ENCODE results near the gene TEX19. TPM values are rescaled to one million over a fixed set of nuclear protein-coding genes. Genes with fewer than 3 reads are reported as not detected.

The TEX19 gene
- total and polyA plus RNA-seq, 2 of the 4 experiments (the other 2 are of a cell fraction): under 0.01 to 0.03 TPM

- Histone ChIP-seq H3K4ac (ENCODE audit: low read depth, low read length) (no peak overlapping the region), H3K4me3 (ENCODE audit: insufficient read depth, low read depth, low read length) (no peak overlapping the region), H3K9me3 (ENCODE audit: control insufficient read depth, insufficient read depth, low read length) (no peaks in the 10 kb centered on the region), H3K18ac (ENCODE audit: low read depth, low read length) (no peak overlapping the region), H2AFZ (replicated peaks; ENCODE audit: low read length, poor library complexity) (no peak overlapping the region), H3K4me2 (ENCODE audit: low read depth, low read length) (no peak overlapping the region), H3K79me1 (ENCODE audit: low read depth in 1 of 2, low read length in 2 of 2) (no peaks in the 10 kb centered on the region), H3K23ac (ENCODE audit: low read depth, low read length) (no peak overlapping the region), H2BK15ac (ENCODE audit: low read depth, low read length) (no peak overlapping the region), H3K36me3 (ENCODE audit: control insufficient read depth, insufficient read depth, low read length) (no peaks in the 10 kb centered on the region), H4K20me1 (ENCODE audit: insufficient read depth, low read length) (no peaks in the 10 kb centered on the region; the same call in 1 of the 2 replicates), H2AK9ac (replicated peaks; ENCODE audit: low read depth, low read length, poor library complexity) (no peak overlapping the region), H2BK20ac (ENCODE audit: low read depth, low read length) (no peak overlapping the region), H3K56ac (ENCODE audit: extremely low read depth, insufficient read depth, low read length) (no peak overlapping the region), H4K8ac (ENCODE audit: low read depth in 2 of 2, low read length in 2 of 2) (no peak overlapping the region), H4K5ac (ENCODE audit: low read depth, low read length) (no peak overlapping the region), H2AK5ac (ENCODE audit: low read depth, low read length) (no peak overlapping the region), H3K27me3 (ENCODE audit: control insufficient read depth, insufficient read depth, low read length) (peaks cover 47% of the 10 kb centered on the region), H4K91ac (ENCODE audit: insufficient read depth, low read depth, low read length) (no peak overlapping the region), H3K9me1 (ENCODE audit: insufficient read depth, low read length) (peaks cover 4% of the 10 kb centered on the region; the same call in 1 of the 2 replicates), H3K27ac (ENCODE audit: insufficient read depth, low read length) (no peak overlapping the region), H3K4me1 (ENCODE audit: control insufficient read depth, insufficient read depth, low read length) (peaks cover 4% of the 10 kb centered on the region), H2BK120ac (ENCODE audit: low read depth, low read length) (no peak overlapping the region), H3K9ac (ENCODE audit: low read depth, low read length) (no peak overlapping the region), H2BK5ac (ENCODE audit: low read depth, low read length, poor library complexity, severe bottlenecking) (no peak overlapping the region), H3K14ac (replicated peaks; ENCODE audit: low read depth, low read length) (no peak overlapping the region)
- WGBS, 2 experiments (ENCODE audit: extremely low coverage in 2 of 2, insufficient read length in 1 of 2): 74% methylated on average over 8 of the region's 22 CpGs; no CpG with 5 or more reads in 1 of the 2 experiments
- DNase-seq (no peak), ATAC-seq (ENCODE audit: low read depth) (no peak)
- dilution Hi-C loops (cut with HindIII; ENCODE audit: low sequenced_read_pairs, unreplicated experiment) (no loop called here), intact Hi-C loops (cut with micrococcal nuclease) (no loop called here), in situ Hi-C loops (cut with MboI; ENCODE audit: low sequenced_read_pairs) (no loop called here)
- CTCF ChIA-PET: no interaction called here
- TF ChIP-seq RAD21 (IDR thresholded peaks at IDR 0.05; ENCODE audit: low read length) (no peak), RCOR1 (IDR thresholded peaks at IDR 0.05; ENCODE audit: insufficient replicate concordance, low read length) (no peak), MAFK (IDR thresholded peaks at IDR 0.05; ENCODE audit: low read depth, low read length) (no peak), ELK1 (IDR thresholded peaks at IDR 0.05; ENCODE audit: borderline replicate concordance, low read depth, low read length) (no peak), NFE2L2 (IDR thresholded peaks at IDR 0.05; ENCODE audit: low read depth, low read length) (no peak), CHD1 (IDR thresholded peaks at IDR 0.05; ENCODE audit: low read depth, low read length) (no peak), FOS (IDR thresholded peaks at IDR 0.05; ENCODE audit: low read depth, low read length) (no peak), BHLHE40 (IDR thresholded peaks at IDR 0.05; ENCODE audit: low read depth, low read length) (no peak), USF2 (IDR thresholded peaks at IDR 0.05; ENCODE audit: low read depth, low read length) (no peak), MAZ (IDR thresholded peaks at IDR 0.05; ENCODE audit: borderline replicate concordance, low read depth, low read length) (no peak), MXI1 (IDR thresholded peaks at IDR 0.05; ENCODE audit: borderline replicate concordance, low read depth, low read length) (no peak), SMC3 (IDR thresholded peaks at IDR 0.05; ENCODE audit: low read depth, low read length) (no peak), POLR2A (IDR thresholded peaks at IDR 0.05; ENCODE audit: low read depth, low read length) (no peak)
- TF ChIP-seq, protein P1, sequence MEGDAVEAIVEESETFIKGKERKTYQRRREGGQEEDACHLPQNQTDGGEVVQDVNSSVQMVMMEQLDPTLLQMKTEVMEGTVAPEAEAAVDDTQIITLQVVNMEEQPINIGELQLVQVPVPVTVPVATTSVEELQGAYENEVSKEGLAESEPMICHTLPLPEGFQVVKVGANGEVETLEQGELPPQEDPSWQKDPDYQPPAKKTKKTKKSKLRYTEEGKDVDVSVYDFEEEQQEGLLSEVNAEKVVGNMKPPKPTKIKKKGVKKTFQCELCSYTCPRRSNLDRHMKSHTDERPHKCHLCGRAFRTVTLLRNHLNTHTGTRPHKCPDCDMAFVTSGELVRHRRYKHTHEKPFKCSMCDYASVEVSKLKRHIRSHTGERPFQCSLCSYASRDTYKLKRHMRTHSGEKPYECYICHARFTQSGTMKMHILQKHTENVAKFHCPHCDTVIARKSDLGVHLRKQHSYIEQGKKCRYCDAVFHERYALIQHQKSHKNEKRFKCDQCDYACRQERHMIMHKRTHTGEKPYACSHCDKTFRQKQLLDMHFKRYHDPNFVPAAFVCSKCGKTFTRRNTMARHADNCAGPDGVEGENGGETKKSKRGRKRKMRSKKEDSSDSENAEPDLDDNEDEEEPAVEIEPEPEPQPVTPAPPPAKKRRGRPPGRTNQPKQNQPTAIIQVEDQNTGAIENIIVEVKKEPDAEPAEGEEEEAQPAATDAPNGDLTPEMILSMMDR (conservative IDR thresholded peaks at IDR 0.05; ENCODE audit: low read depth, low read length): no peak
- BruUV-seq (replicated peaks): no TSS peak
- POLR2A ChIA-PET (ENCODE audit: unreplicated experiment): no interaction called here
Observed at GRCh38 chr17:82384051-82384729, 25.1 kb downstream of the TEX19 start.

Data from IMR-90 (cell line).